ENCODE data around the gene DDX6. TPM values are rescaled to one million over a fixed set of nuclear protein-coding genes. Genes with fewer than 3 reads are reported as not detected.

The DDX6 gene
- total RNA-seq, 3 donors from 2014 or later (not counting 1 experiment from before 2014, with no cell fraction given), result 350 to 369 (median 364) TPM

- Histone ChIP-seq H3K27ac (ENCODE audit: low read length) (no peak overlapping the region), H3K27me3 (ENCODE audit: control insufficient read depth, insufficient read depth, low read length) (no peaks in the 10 kb centered on the region), H3K4me3 (ENCODE audit: low read length) (no peak overlapping the region), H3K36me3 (ENCODE audit: control insufficient read depth, insufficient read depth, low read length) (peaks cover 71% of the 10 kb centered on the region), H3K9me3 (ENCODE audit: control insufficient read depth, insufficient read depth, low read length) (no peaks in the 10 kb centered on the region), H3K4me1 (ENCODE audit: control insufficient read depth, insufficient read depth, low read length) (peaks cover 21% of the 10 kb centered on the region)
- DNase-seq, result no peak
- H3K4me1 Mint-ChIP-seq, result peaks cover 50 to 69% of the 10 kb centered on the region in 2 donors
- H3K27me3 Mint-ChIP-seq (ENCODE audit: low read depth in 2 of 2), result no peaks in the 10 kb centered on the region
- ATAC-seq, result no peak
- no peak for TF ChIP-seq CTCF (IDR thresholded peaks at IDR 0.05)
- H3K9me3 Mint-ChIP-seq, result no peaks in the 10 kb centered on the region
- H3K4me3 Mint-ChIP-seq, result no peak overlapping the region
- H3K36me3 Mint-ChIP-seq, result peaks cover 29% of the 10 kb centered on the region
- H3K27ac Mint-ChIP-seq, result peak overlapping the region; percentile 19 to 51
- WGBS (ENCODE audit: insufficient coverage), result 93% methylated on average over 4 of the region's 5 CpGs
- intact Hi-C loops (cut with micrococcal nuclease), result no loop called here
Measured at GRCh38 chr11:118778898-118779297, 12.1 kb downstream of the DDX6 start.

- no peak overlapping the region for H3K27ac ChIP-seq (ENCODE audit: low read length)
- 81% methylated on average over 4 of the region's 4 CpGs for WGBS (ENCODE audit: insufficient coverage)
- intact Hi-C loops (cut with micrococcal nuclease), result loop anchor here (5.0 kb wide), 1 partner anchor 82 kb away; no protein-coding TSS in a partner anchor
Measured at GRCh38 chr11:118774032-118774431, 16.9 kb downstream of the DDX6 start.

GRCh38 chr11:118771547-118772288, 19.2 kb downstream of the DDX6 start:
- ATAC-seq, result no peak
- no peaks in the 10 kb centered on the region for H3K27me3 ChIP-seq (ENCODE audit: control insufficient read depth, insufficient read depth, low read length)
- 22% methylated on average over 4 of the region's 4 CpGs for WGBS (ENCODE audit: insufficient coverage)
- H3K4me3 Mint-ChIP-seq, result peak overlapping the region; percentile 53
- H3K4me1 ChIP-seq (ENCODE audit: control insufficient read depth, insufficient read depth, low read length), result peaks cover 25% of the 10 kb centered on the region
- H3K4me1 Mint-ChIP-seq, result peaks cover 78 to 84% of the 10 kb centered on the region in 2 donors
- H3K9me3 ChIP-seq (ENCODE audit: control insufficient read depth, insufficient read depth, low read length), result no peaks in the 10 kb centered on the region
- peak overlapping the region; percentile 28 for H3K27ac ChIP-seq (ENCODE audit: low read length)
- peaks cover 15% of the 10 kb centered on the region for H3K36me3 Mint-ChIP-seq
- intact Hi-C loops (cut with micrococcal nuclease), result loop anchor here (5.0 kb wide), 1 partner anchor 79 kb away; no protein-coding TSS in a partner anchor
- no peak for DNase-seq
- peak overlapping the region; percentile 64 for H3K27ac Mint-ChIP-seq
- H3K36me3 ChIP-seq (ENCODE audit: control insufficient read depth, insufficient read depth, low read length), result peaks cover 55% of the 10 kb centered on the region
- TF ChIP-seq CTCF (IDR thresholded peaks at IDR 0.05), result no peak
- no peaks in the 10 kb centered on the region for H3K9me3 Mint-ChIP-seq
- H3K27me3 Mint-ChIP-seq (ENCODE audit: low read depth in 2 of 2), result no peaks in the 10 kb centered on the region
- no peak overlapping the region for H3K4me3 ChIP-seq (ENCODE audit: low read length)

More at GRCh38 chr11:118774032-118774431, 16.9 kb downstream of the DDX6 start:
- H3K27ac Mint-ChIP-seq, result peak overlapping the region; percentile 64
- no peaks in the 10 kb centered on the region for H3K27me3 ChIP-seq (ENCODE audit: control insufficient read depth, insufficient read depth, low read length)
- H3K36me3 Mint-ChIP-seq, result peaks cover 32% of the 10 kb centered on the region
- DNase-seq, result no peak
- no peaks in the 10 kb centered on the region for H3K9me3 Mint-ChIP-seq
- H3K36me3 ChIP-seq (ENCODE audit: control insufficient read depth, insufficient read depth, low read length), result peaks cover 61% of the 10 kb centered on the region
- TF ChIP-seq CTCF (IDR thresholded peaks at IDR 0.05), result no peak
- ATAC-seq, result no peak
- H3K4me1 Mint-ChIP-seq, result peaks cover 73 to 87% of the 10 kb centered on the region in 2 donors
- H3K4me3 Mint-ChIP-seq, result peak overlapping the region; percentile 55
- H3K9me3 ChIP-seq (ENCODE audit: control insufficient read depth, insufficient read depth, low read length), result no peaks in the 10 kb centered on the region
- peaks cover 21% of the 10 kb centered on the region for H3K4me1 ChIP-seq (ENCODE audit: control insufficient read depth, insufficient read depth, low read length)
- H3K4me3 ChIP-seq (ENCODE audit: low read length), result no peak overlapping the region
- no peaks in the 10 kb centered on the region for H3K27me3 Mint-ChIP-seq (ENCODE audit: low read depth in 2 of 2)
